Measurements from ENCODE around the gene ZNF821. TPM values are rescaled to one million over a fixed set of nuclear protein-coding genes. Genes with fewer than 3 reads are reported as not detected.
"Not testable (repeated sequence)": the region's sequence is repeated elsewhere in the genome, so short reads cannot be mapped to it uniquely, and the experiment has no call there.

The ZNF821 gene
- total RNA-seq, 1 donor from 2014 or later, result 36.7 TPM

GRCh38 chr16:71826533-71827017, 57.4 kb downstream of the ZNF821 start:
- no peak for DNase-seq (ENCODE audit: low spot score in 2 of 2)
- FAIRE-seq, result no peak

- FAIRE-seq; DNase-seq (ENCODE audit: low spot score in 2 of 2): not testable (repeated sequence)
Observed at GRCh38 chr16:71817155-71817500, 66.9 kb downstream of the ZNF821 start.

- FAIRE-seq, result no peak
- DNase-seq (ENCODE audit: low spot score in 2 of 2), result no peak
Observed at GRCh38 chr16:71811261-71811803, 72.7 kb downstream of the ZNF821 start.

DNA sequence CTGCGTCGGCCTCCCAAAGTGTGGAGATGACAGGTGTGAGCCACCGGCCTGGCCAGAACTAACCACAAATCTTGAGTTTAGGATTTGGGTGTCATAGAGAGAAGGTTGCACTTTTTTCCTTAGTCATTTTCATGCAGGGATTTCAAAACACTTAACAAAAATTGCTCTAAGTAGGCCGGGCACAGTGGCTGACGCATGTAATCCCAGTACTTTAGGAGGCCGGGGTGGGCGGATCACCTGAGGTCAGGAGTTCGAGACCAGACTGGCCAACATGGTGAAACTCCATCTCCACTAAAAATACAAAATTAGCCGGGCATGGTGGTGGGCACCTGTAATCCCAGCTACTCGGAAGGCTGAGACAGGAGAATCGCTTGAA, 73.8 kb downstream of the ZNF821 start:
- not testable (repeated sequence) for DNase-seq (ENCODE audit: low spot score in 2 of 2); FAIRE-seq

Other genes with a start within 250 kb of the ZNF821 start
- 26.9 TPM for gene PHLPP2, start 159.5 kb downstream of the ZNF821 start, total RNA-seq
- gene AP1G1, start 75.3 kb downstream of the ZNF821 start, total RNA-seq, result 90.9 TPM
- gene ATXN1L, start 38.2 kb downstream of the ZNF821 start, total RNA-seq, result 7.7 TPM
- 117 TPM for gene IST1, start 11.3 kb upstream of the ZNF821 start, total RNA-seq
- under 0.01 TPM for gene PKD1L3, start 116.2 kb upstream of the ZNF821 start, total RNA-seq
- 2.4 TPM for gene DHODH, start 124.6 kb upstream of the ZNF821 start, total RNA-seq
- gene HP, start 170.3 kb upstream of the ZNF821 start, total RNA-seq, result 0.41 TPM
- gene HPR, start 179.0 kb upstream of the ZNF821 start, total RNA-seq, result under 0.01 TPM
- 10.2 TPM for gene TXNL4B, start 209.4 kb upstream of the ZNF821 start, total RNA-seq
- 57.1 TPM for gene DHX38, start 209.7 kb upstream of the ZNF821 start, total RNA-seq